Measurements from ENCODE around the gene SGMS1.

SGMS1 gene

DNA sequence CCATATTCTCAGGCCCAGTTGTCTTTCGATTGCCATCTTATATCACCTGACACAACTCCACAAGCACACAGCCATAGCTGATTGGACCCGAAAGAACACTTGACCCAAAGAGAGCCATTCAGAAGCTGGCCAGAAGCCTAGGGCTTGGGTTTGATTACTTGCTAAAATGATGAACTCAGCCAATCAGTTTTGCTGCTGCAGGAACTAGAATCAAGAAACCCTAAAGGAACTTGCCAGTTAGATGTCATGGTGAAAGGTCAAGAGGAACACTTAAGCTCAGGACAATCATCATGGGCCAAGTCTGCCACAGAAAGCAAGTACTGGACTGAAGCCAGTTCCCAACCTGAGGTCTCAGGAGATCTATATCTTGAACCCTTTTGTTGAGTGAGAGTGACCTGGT lies 150.0 kb downstream of the SGMS1 start:
- ChIA-PET POLR2A (ENCODE audit: low non-redundant PET) (no interaction called here), CTCF (no interaction called here)
- no peak overlapping the region for H3K27ac ChIP-seq
- TF ChIP-seq, protein P1, sequence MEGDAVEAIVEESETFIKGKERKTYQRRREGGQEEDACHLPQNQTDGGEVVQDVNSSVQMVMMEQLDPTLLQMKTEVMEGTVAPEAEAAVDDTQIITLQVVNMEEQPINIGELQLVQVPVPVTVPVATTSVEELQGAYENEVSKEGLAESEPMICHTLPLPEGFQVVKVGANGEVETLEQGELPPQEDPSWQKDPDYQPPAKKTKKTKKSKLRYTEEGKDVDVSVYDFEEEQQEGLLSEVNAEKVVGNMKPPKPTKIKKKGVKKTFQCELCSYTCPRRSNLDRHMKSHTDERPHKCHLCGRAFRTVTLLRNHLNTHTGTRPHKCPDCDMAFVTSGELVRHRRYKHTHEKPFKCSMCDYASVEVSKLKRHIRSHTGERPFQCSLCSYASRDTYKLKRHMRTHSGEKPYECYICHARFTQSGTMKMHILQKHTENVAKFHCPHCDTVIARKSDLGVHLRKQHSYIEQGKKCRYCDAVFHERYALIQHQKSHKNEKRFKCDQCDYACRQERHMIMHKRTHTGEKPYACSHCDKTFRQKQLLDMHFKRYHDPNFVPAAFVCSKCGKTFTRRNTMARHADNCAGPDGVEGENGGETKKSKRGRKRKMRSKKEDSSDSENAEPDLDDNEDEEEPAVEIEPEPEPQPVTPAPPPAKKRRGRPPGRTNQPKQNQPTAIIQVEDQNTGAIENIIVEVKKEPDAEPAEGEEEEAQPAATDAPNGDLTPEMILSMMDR (conservative IDR thresholded peaks at IDR 0.05; ENCODE audit: low read depth): no peak
- no peak for DNase-seq (ENCODE audit: low spot score)

DNA sequence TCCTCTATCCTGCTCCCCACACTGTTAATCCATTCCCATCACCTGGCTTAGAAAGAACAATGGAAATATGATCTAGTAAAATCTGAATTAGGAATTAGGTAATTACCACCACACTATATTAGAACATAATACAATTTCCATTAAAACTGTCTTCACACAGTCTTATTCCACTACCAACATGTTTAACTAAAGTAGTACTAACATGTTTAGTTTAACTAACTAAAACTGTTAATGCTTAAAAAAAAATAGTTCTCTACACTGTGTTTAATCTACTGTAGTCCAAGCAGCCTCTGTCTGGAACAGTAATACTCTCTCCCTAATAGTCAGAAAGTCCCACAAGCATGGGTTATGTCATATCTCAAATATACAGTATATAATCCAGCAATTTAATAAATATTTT lies 150.8 kb downstream of the SGMS1 start:
- no peak overlapping the region for H3K27ac ChIP-seq
- TF ChIP-seq, protein P1 (conservative IDR thresholded peaks at IDR 0.05; ENCODE audit: low read depth): no peak
- ChIA-PET POLR2A (ENCODE audit: low non-redundant PET) (no interaction called here), CTCF (no interaction called here)
- DNase-seq (ENCODE audit: low spot score): no peak

DNA sequence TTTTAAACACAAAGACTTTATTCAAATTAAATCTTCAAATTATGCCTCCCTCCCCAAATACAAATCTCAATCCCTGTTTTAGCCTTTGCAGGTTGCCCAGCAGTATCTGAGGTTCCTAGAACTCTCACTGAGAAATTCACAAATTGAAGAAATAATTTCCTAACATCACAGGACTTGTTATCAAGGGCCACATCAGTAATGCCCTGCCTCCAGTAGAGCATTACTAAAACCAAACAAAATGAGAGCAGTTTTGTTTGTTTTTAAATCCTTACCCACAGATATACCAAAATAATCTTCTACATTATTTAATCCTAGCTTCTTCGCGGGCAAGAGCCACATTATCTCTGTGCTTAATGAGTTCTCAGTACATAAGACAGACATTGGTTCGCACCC lies 152.2 kb downstream of the SGMS1 start:
- ChIA-PET POLR2A (ENCODE audit: low non-redundant PET) (no interaction called here), CTCF (interaction anchor here (0.7 kb wide), 1 partner anchor 928 kb away, joined by 3 read pairs; no protein-coding TSS in a partner anchor)
- H3K27ac ChIP-seq: no peak overlapping the region
- DNase-seq (ENCODE audit: low spot score): no peak
- TF ChIP-seq, protein P1 (conservative IDR thresholded peaks at IDR 0.05; ENCODE audit: low read depth): no peak

DNA sequence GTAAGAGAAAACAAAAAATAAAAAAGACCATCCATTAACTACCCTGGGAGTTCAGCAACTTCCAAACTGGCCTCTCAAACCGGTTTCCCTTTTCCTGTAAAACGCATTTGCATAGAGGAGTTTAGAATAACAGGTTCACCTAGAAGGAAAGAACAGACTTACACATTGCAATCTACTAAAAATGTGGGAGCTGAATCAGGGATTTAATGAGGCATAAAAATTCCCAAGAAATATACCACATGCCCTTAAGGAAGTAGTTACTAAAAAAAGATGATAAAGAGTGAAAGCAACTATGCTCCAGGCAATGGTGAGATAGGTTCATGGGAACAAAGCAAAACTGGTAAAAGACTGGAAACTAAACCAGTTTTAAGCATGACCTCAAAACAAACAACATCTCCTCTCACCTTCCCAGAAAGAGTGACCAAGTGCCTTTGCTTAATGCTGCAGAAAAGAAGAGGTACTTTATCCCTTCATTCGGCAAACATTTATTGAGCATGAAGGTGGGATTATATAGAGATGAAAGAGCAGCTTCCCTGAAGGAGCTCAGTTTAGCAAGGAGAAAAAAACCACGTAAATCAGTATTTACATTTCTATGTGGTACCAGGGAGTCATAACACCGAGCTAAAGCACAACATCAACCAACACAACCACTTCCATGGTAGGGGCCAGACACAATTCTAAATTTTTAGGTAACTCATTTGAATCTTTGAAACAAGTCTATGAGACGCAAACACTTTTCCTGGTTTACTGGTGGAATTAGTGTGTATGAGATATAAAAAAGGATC lies 152.8 kb downstream of the SGMS1 start:
- TF ChIP-seq, protein P1 (conservative IDR thresholded peaks at IDR 0.05; ENCODE audit: low read depth): no peak
- H3K27ac ChIP-seq: no peak overlapping the region
- DNase-seq (ENCODE audit: low spot score): peak; percentile 13
- POLR2A ChIA-PET (ENCODE audit: low non-redundant PET): no interaction called here
- CTCF ChIA-PET: interaction anchor here (0.7 kb wide), 1 partner anchor 927 kb away, joined by 3 read pairs; no protein-coding TSS in a partner anchor

DNA sequence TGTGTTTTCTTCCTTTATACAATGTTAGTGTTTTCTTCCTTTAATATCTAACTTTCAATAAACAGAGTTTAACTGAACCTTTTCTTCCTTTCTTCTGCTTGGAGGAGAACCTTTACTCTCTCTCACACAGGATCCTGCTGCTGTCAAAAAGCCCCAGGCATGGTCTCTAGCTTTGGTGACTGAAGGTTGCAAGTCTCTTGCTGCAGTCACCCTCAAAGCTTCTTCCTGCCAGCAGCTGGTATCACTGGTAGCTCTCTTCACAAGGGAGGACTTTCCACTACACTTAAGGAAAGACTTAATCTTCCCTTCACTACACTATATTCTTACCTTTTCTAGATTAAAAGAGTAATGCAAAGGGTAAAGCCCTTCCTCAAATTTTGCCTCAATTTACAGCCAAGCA lies 153.4 kb downstream of the SGMS1 start:
- POLR2A ChIA-PET (ENCODE audit: low non-redundant PET): no interaction called here
- DNase-seq (ENCODE audit: low spot score): no peak
- no peak overlapping the region for H3K27ac ChIP-seq
- CTCF ChIA-PET: no interaction called here
- TF ChIP-seq, protein P1 (conservative IDR thresholded peaks at IDR 0.05; ENCODE audit: low read depth): no peak

DNA sequence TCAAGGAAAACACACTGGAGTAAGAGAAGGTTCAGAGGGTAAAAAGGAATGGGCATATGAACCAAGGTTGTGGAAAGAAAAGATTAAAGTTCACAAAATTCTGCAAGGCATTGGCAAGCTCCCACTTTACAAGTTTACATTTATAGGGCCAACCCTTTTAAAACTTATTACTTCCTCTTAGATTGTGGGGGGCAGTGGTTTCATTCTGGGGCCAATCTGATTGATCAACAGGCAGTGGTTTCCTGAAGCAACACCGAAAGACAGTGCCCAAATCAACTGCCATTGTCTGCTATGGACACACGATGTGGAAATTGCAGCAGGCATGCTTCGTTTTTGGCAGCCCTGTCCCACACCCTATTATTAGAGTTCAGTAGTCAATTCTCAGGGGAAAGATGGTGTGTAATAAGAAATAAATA lies 154.0 kb downstream of the SGMS1 start:
- no peak overlapping the region for H3K27ac ChIP-seq
- DNase-seq (ENCODE audit: low spot score): no peak
- POLR2A ChIA-PET (ENCODE audit: low non-redundant PET): no interaction called here
- CTCF ChIA-PET: interaction anchor here (0.7 kb wide), 1 partner anchor 38 kb away, joined by 3 read pairs; no protein-coding TSS in a partner anchor
- TF ChIP-seq, protein P1 (conservative IDR thresholded peaks at IDR 0.05; ENCODE audit: low read depth): no peak
